Placental epithelial cell (primary cell): Measurements from ENCODE around the gene SLC2A1. TPM values are rescaled to one million over a fixed set of nuclear protein-coding genes. Genes with fewer than 3 reads are reported as not detected.

ENCODE experiments used
- small RNA-seq: library from RNA; depleted of rRNA; stranded (forward); fragments of <200 nt; gene quantifications from one replicate; pipeline ENCODE3, GENCODE V24; 2012
- total RNA-seq: library from RNA; depleted of rRNA; stranded (reverse); fragments of >200 nt; gene quantifications from 2 replicates; pipeline ENCODE4 v1.2.3, GENCODE V29; 2012

Gene SLC2A1
- 1,223 and 1,458 TPM in 2 replicates for total RNA-seq

DNA sequence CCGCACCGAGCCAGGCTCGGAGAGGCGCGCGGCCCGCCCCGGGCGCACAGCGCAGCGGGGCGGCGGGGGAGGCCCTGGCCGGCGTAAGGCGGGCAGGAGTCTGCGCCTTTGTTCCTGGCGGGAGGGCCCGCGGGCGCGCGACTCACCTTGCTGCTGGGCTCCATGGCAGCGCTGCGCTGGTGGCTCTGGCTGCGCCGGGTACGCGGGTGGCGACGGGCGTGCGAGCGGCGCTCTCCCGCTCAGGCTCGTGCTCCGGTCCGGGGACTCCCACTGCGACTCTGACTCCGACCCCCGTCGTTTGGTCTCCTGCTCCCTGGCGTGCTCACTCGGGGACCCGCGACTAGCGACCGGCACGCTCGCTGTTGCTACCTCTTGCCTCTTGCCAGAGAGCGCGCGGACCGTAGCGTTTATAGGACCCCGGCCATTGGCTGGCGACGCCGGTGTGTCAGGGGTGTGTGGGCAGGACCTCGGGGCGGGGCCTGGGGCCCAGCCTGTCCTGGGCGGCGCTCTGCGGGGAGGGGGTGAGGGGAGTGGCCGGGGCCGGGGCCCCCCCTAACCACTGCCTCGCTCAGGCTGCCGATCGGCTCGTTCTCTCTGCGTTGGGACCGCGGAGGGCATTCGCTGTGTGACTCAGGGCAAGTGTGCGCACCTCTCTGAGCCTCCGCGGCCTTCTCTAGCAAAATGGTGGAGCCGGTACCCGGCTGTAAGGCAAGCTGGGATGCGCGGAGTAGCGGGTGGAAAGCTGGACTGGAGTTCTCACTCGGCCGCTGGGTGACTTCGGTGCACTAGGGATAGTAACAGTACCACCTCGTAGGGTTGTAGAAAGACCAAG is at the start of gene SLC2A1:
SLC2A1 (minus strand) TSS at position 381 of the 832 bp plus-strand sequence; CDS start at position 164, 217 bp downstream.

Small RNAs within 50 kb of the gene (small RNA-seq; reads per million reads assigned to genes)
- not detected for gene RNU6-880P

Other genes starting within 250 kb of the SLC2A1 start
- not detected in 2 replicates for gene CLDN19, start 218.6 kb downstream of the SLC2A1 start, total RNA-seq
- 101 and 159 TPM in 2 replicates for gene P3H1, start 191.8 kb downstream of the SLC2A1 start, total RNA-seq
- gene C1orf50, start 191.6 kb downstream of the SLC2A1 start, total RNA-seq, result 3.1 and 3.9 TPM in 2 replicates
- gene TMEM269, start 173.9 kb downstream of the SLC2A1 start, total RNA-seq, result 0.22 TPM in 1 of 2 replicates, not detected in the other
- 22.1 and 34.9 TPM in 2 replicates for gene ERMAP, start 141.7 kb downstream of the SLC2A1 start, total RNA-seq
- gene SVBP, start 141.5 kb downstream of the SLC2A1 start, total RNA-seq, result 12.9 and 31.4 TPM in 2 replicates
- 6.4 and 11.4 TPM in 2 replicates for gene ZNF691, start 112.3 kb downstream of the SLC2A1 start, total RNA-seq
- gene EBNA1BP2, start 213.4 kb upstream of the SLC2A1 start, total RNA-seq, result 52.2 and 84.0 TPM in 2 replicates
- 0.22 and 0.39 TPM in 2 replicates for gene CFAP57, start 213.5 kb upstream of the SLC2A1 start, total RNA-seq